Measurements from ENCODE around the gene CEMP1. TPM values are rescaled to one million over a fixed set of nuclear protein-coding genes. Genes with fewer than 3 reads are reported as not detected.
"Not testable (repeated sequence)": the region's sequence is repeated elsewhere in the genome, so short reads cannot be mapped to it uniquely, and the experiment has no call there.

The CEMP1 gene, protein sequence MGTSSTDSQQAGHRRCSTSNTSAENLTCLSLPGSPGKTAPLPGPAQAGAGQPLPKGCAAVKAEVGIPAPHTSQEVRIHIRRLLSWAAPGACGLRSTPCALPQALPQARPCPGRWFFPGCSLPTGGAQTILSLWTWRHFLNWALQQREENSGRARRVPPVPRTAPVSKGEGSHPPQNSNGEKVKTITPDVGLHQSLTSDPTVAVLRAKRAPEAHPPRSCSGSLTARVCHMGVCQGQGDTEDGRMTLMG
- polyA plus RNA-seq (2013, experiment 1 of 2): not detected
- polyA plus RNA-seq (2013, experiment 2 of 2): not detected

DNA sequence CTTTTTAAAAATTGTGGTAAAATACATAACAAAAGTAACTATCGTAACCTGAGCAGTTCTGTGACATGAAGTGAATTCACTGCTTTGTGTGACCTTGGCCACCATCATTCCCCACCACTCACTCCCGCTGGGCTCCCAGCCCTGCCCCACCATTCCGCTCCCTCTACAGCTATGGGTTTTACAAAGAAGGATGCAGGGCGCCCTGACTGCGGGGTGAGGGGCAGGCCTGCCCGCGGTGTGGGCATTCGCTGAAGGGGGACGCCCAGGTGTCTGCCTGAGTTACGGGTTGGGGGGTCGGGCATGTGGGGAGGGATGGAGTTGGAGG is at the start of gene CEMP1:
Gene CEMP1, minus strand, starts transcription at position 38 of the 325 bp plus-strand sequence. CDS start 335 bp downstream, outside the sequence.
- peak within 1 kb of the TSS; percentile 65 to 92 for H3K18ac ChIP-seq (ENCODE audit: low read depth in 1 of 2, low read length in 2 of 2)
- peak within 1 kb of the TSS; percentile 66 to 68 for H3K4ac ChIP-seq (ENCODE audit: low read depth in 1 of 2, low read length in 2 of 2)
- peak within 1 kb of the TSS in 1 of 2 experiments; percentile 63 for H3K23ac ChIP-seq (ENCODE audit: low read length in 2 of 2)
- H3K4me1 ChIP-seq (ENCODE audit: control insufficient read depth, insufficient read depth, low read depth, low read length): peaks cover 17% of the 10 kb centered on the region
- H3K27ac ChIP-seq (ENCODE audit: low read length, poor library complexity, severe bottlenecking): peak within 1 kb of the TSS; percentile 22
- H2BK120ac ChIP-seq (ENCODE audit: low read depth, low read length): peak within 1 kb of the TSS; percentile 71
- peaks cover 44 to 47% of the 10 kb centered on the region in 2 experiments for H3K36me3 ChIP-seq (ENCODE audit: control insufficient read depth in 1 of 2, insufficient read depth in 2 of 2, low read depth in 1 of 2, low read length in 2 of 2)
- H3K4me3 ChIP-seq (ENCODE audit: insufficient read depth in 1 of 2, low read depth in 1 of 2, low read length in 2 of 2): peak within 1 kb of the TSS; percentile 65 to 86
- DNase-seq: no peak
- peak within 1 kb of the TSS; percentile 92 for H4K8ac ChIP-seq (ENCODE audit: low read length)
- H3K79me1 ChIP-seq (replicated peaks; ENCODE audit: low read length, poor library complexity, severe bottlenecking): peaks cover 27% of the 10 kb centered on the region
- H2AFZ ChIP-seq (ENCODE audit: low read depth, low read length): peak within 1 kb of the TSS; percentile 36
- H3K27me3 ChIP-seq (ENCODE audit: control insufficient read depth in 1 of 2, insufficient read depth in 1 of 2, low read length in 2 of 2): no peaks in the 10 kb centered on the region
- H2BK12ac ChIP-seq (ENCODE audit: low read length in 2 of 2): peak within 1 kb of the TSS; percentile 8 to 78
- H2AK5ac ChIP-seq (ENCODE audit: low read length, severe bottlenecking): peak within 1 kb of the TSS; percentile 49
- H3K9ac ChIP-seq (ENCODE audit: low read length): peak within 1 kb of the TSS; percentile 96
- H2BK5ac ChIP-seq (ENCODE audit: low read depth, low read length, poor library complexity, severe bottlenecking): no peak within 1 kb of the TSS
- peak within 1 kb of the TSS; percentile 94 for H3K4me2 ChIP-seq (ENCODE audit: low read length, poor library complexity, severe bottlenecking)
- 22% methylated on average over 9 of the region's 11 CpGs for WGBS
- H2BK15ac ChIP-seq (ENCODE audit: low read depth, poor library complexity, severe bottlenecking): peak within 1 kb of the TSS; percentile 86
- H4K91ac ChIP-seq (ENCODE audit: low read length): peak within 1 kb of the TSS; percentile 53
- H3K14ac ChIP-seq (ENCODE audit: low read length in 2 of 2): peak within 1 kb of the TSS in 1 of 2 experiments; percentile 94
- no peaks in the 10 kb centered on the region for H3K9me3 ChIP-seq (ENCODE audit: control insufficient read depth, low read length)

- H2AK5ac ChIP-seq (ENCODE audit: low read length, severe bottlenecking); H2BK15ac ChIP-seq (ENCODE audit: low read depth, poor library complexity, severe bottlenecking); H3K4me3 ChIP-seq (ENCODE audit: insufficient read depth in 1 of 2, low read depth in 1 of 2, low read length in 2 of 2); H2AFZ ChIP-seq (ENCODE audit: low read depth, low read length); H2BK12ac ChIP-seq (ENCODE audit: low read length in 2 of 2); H4K91ac ChIP-seq (ENCODE audit: low read length); H3K4ac ChIP-seq (ENCODE audit: low read depth in 1 of 2, low read length in 2 of 2); H3K4me2 ChIP-seq (ENCODE audit: low read length, poor library complexity, severe bottlenecking); H3K9me3 ChIP-seq (ENCODE audit: control insufficient read depth, low read length); H4K8ac ChIP-seq (ENCODE audit: low read length); H3K4me1 ChIP-seq (ENCODE audit: control insufficient read depth, insufficient read depth, low read depth, low read length); H3K18ac ChIP-seq (ENCODE audit: low read depth in 1 of 2, low read length in 2 of 2); H3K27ac ChIP-seq (ENCODE audit: low read length, poor library complexity, severe bottlenecking); H2BK5ac ChIP-seq (ENCODE audit: low read depth, low read length, poor library complexity, severe bottlenecking); H2BK120ac ChIP-seq (ENCODE audit: low read depth, low read length); DNase-seq; H3K9ac ChIP-seq (ENCODE audit: low read length); H3K23ac ChIP-seq (ENCODE audit: low read length in 2 of 2); H3K14ac ChIP-seq (ENCODE audit: low read length in 2 of 2); H3K27me3 ChIP-seq (ENCODE audit: control insufficient read depth in 1 of 2, insufficient read depth in 1 of 2, low read length in 2 of 2): not testable (repeated sequence)
- H3K79me1 ChIP-seq (replicated peaks; ENCODE audit: low read length, poor library complexity, severe bottlenecking): peaks cover 15% of the 10 kb centered on the region
- H3K36me3 ChIP-seq (ENCODE audit: control insufficient read depth in 1 of 2, insufficient read depth in 2 of 2, low read depth in 1 of 2, low read length in 2 of 2): peaks cover 10 to 15% of the 10 kb centered on the region in 2 experiments
- no CpG with 5 or more reads among the region's 21 CpGs for WGBS
Measured at GRCh38 chr16:2580818-2581217, 49.6 kb upstream of the CEMP1 start.

GRCh38 chr16:2580143-2580542 is 48.9 kb upstream of the CEMP1 start:
- H3K79me1 ChIP-seq (replicated peaks; ENCODE audit: low read length, poor library complexity, severe bottlenecking); H3K18ac ChIP-seq (ENCODE audit: low read depth in 1 of 2, low read length in 2 of 2); H3K9me3 ChIP-seq (ENCODE audit: control insufficient read depth, low read length); H4K8ac ChIP-seq (ENCODE audit: low read length); H3K27ac ChIP-seq (ENCODE audit: low read length, poor library complexity, severe bottlenecking); H3K9ac ChIP-seq (ENCODE audit: low read length); H4K91ac ChIP-seq (ENCODE audit: low read length); H3K14ac ChIP-seq (ENCODE audit: low read length in 2 of 2); H3K27me3 ChIP-seq (ENCODE audit: control insufficient read depth in 1 of 2, insufficient read depth in 1 of 2, low read length in 2 of 2); H2BK15ac ChIP-seq (ENCODE audit: low read depth, poor library complexity, severe bottlenecking); H2BK5ac ChIP-seq (ENCODE audit: low read depth, low read length, poor library complexity, severe bottlenecking); H3K23ac ChIP-seq (ENCODE audit: low read length in 2 of 2); DNase-seq; H3K4ac ChIP-seq (ENCODE audit: low read depth in 1 of 2, low read length in 2 of 2); H3K4me3 ChIP-seq (ENCODE audit: insufficient read depth in 1 of 2, low read depth in 1 of 2, low read length in 2 of 2); H3K4me2 ChIP-seq (ENCODE audit: low read length, poor library complexity, severe bottlenecking); H2BK120ac ChIP-seq (ENCODE audit: low read depth, low read length); H3K36me3 ChIP-seq (ENCODE audit: control insufficient read depth in 1 of 2, insufficient read depth in 2 of 2, low read depth in 1 of 2, low read length in 2 of 2); H2AFZ ChIP-seq (ENCODE audit: low read depth, low read length); H3K4me1 ChIP-seq (ENCODE audit: control insufficient read depth, insufficient read depth, low read depth, low read length); H2BK12ac ChIP-seq (ENCODE audit: low read length in 2 of 2); H2AK5ac ChIP-seq (ENCODE audit: low read length, severe bottlenecking): not testable (repeated sequence)
- no CpG with 5 or more reads among the region's 11 CpGs for WGBS

DNA sequence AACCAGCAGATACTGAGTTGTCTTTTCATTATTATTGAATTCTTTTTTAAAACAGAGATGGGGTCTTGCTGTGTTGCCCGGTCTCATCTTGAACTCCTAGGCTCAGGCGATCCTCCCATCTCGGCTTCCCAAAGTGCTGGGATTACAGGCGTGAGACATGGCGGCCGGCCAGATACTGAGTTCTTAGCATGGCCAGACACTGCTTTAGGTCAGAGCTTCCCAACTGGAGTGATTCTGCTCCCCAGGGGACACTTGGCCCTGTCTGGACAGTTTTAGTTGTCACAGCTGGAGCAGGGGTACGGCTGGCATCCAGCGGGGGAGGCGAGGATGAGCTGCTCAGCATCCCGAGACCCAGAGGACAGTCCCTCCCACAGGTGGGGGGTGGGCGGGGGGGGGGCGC is 47.7 kb upstream of the CEMP1 start:
- not testable (repeated sequence) for H3K18ac ChIP-seq (ENCODE audit: low read depth in 1 of 2, low read length in 2 of 2); H3K79me1 ChIP-seq (replicated peaks; ENCODE audit: low read length, poor library complexity, severe bottlenecking); H3K4ac ChIP-seq (ENCODE audit: low read depth in 1 of 2, low read length in 2 of 2); H3K27ac ChIP-seq (ENCODE audit: low read length, poor library complexity, severe bottlenecking); H2AK5ac ChIP-seq (ENCODE audit: low read length, severe bottlenecking); H3K14ac ChIP-seq (ENCODE audit: low read length in 2 of 2); H3K4me3 ChIP-seq (ENCODE audit: insufficient read depth in 1 of 2, low read depth in 1 of 2, low read length in 2 of 2); H3K36me3 ChIP-seq (ENCODE audit: control insufficient read depth in 1 of 2, insufficient read depth in 2 of 2, low read depth in 1 of 2, low read length in 2 of 2); H4K91ac ChIP-seq (ENCODE audit: low read length); H3K9ac ChIP-seq (ENCODE audit: low read length); H2BK5ac ChIP-seq (ENCODE audit: low read depth, low read length, poor library complexity, severe bottlenecking); H3K4me2 ChIP-seq (ENCODE audit: low read length, poor library complexity, severe bottlenecking); H3K4me1 ChIP-seq (ENCODE audit: control insufficient read depth, insufficient read depth, low read depth, low read length); H2BK15ac ChIP-seq (ENCODE audit: low read depth, poor library complexity, severe bottlenecking); H3K27me3 ChIP-seq (ENCODE audit: control insufficient read depth in 1 of 2, insufficient read depth in 1 of 2, low read length in 2 of 2); H3K9me3 ChIP-seq (ENCODE audit: control insufficient read depth, low read length); H2BK120ac ChIP-seq (ENCODE audit: low read depth, low read length); H2AFZ ChIP-seq (ENCODE audit: low read depth, low read length); DNase-seq; H3K23ac ChIP-seq (ENCODE audit: low read length in 2 of 2); H4K8ac ChIP-seq (ENCODE audit: low read length); H2BK12ac ChIP-seq (ENCODE audit: low read length in 2 of 2)
- no CpG with 5 or more reads among the region's 12 CpGs for WGBS
